Adipose tissue (tissue), 3 donors: Measurements from ENCODE around the gene NIPBL. TPM values are rescaled to one million over a fixed set of nuclear protein-coding genes. Genes with fewer than 3 reads are reported as not detected.
"Not testable (repeated sequence)": the region's sequence is repeated elsewhere in the genome, so short reads cannot be mapped to it uniquely, and the experiment has no call there.

Experiments
- H3K27ac ChIP-seq: one replicate; pipeline ENCODE4 v1.5.1; 2013; ENCODE audit warnings: low read depth, low read length
- WGBS, 3 donors: extraction: QIAGEN DNeasy Blood & Tissue Kit; methylation state at CpG; one replicate each; pipeline ENCODE4 v1.1.7; 2013; 5-methylcytosine and 5-hydroxymethylcytosine counted together
- polyA plus RNA-seq, 3 donors: library from polyadenylated mRNA; stranded (reverse); fragments of 200-250 nt; gene quantifications; one replicate each; pipeline ENCODE4 v1.2.3, GENCODE V29; 2013
- donor health status: healthy with polysubstance abuse.
- donor health status: Bipolar disorder and iron deficiency.
- donor health status: healthy.

NIPBL gene
- polyA plus RNA-seq, 3 donors: 6.8 to 13.6 (median 10.4) TPM

- no peak overlapping the region for H3K27ac ChIP-seq
- 97 to 100% (median 98%) methylated on average over 1 of the region's 1 CpG for WGBS, 3 donors
Observed at GRCh38 chr5:36982146-36982545, 105.6 kb downstream of the NIPBL start.

DNA sequence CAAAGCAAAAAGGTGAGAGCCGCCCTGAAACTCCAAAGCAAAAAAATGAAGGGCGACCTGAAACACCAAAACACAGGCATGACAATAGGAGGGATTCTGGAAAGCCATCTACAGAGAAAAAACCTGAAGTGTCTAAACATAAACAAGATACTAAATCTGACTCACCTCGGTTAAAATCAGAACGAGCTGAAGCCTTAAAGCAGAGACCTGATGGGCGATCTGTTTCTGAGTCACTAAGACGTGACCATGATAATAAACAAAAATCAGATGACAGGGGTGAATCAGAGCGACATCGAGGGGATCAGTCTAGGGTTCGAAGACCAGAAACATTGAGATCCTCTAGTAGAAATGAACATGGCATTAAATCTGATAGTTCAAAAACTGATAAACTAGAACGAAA lies 108.8 kb downstream of the NIPBL start:
- H3K27ac ChIP-seq: no peak overlapping the region
- 96% methylated on average over 10 of the region's 10 CpGs for WGBS, 3 donors

GRCh38 chr5:36988396-36988795 lies 111.8 kb downstream of the NIPBL start:
- no peak overlapping the region for H3K27ac ChIP-seq
- WGBS, 3 donors: 94 to 98% (median 97%) methylated on average over 1 of the region's 1 CpG

DNA sequence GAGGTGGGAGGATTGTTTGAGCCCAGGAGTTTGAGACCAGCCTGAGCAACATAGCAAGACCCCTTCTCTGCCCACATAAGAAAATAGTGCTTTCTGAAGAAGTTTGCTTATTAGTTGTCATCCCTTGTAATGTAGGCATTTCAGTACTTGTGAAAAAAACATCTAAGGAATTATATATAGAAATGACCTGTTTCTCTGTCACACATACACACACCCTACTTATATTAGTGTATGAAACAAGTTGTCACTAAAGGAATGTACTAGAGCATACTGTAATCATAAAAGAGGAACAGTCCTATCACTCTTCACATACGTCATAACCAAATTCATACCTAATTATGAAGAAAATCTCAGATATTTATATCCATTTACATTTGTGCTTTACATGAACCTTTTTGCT lies 122.0 kb downstream of the NIPBL start:
- no peak overlapping the region for H3K27ac ChIP-seq
- WGBS, 3 donors: 87 to 100% (median 89%) methylated on average over 1 of the region's 1 CpG

- WGBS, 3 donors: 74 to 96% (median 88%) methylated on average over 1 of the region's 1 CpG
- no peak overlapping the region for H3K27ac ChIP-seq
Observed at GRCh38 chr5:37002176-37002751, 125.7 kb downstream of the NIPBL start.

- WGBS, 3 donors: 65 to 77% (median 72%) methylated on average over 6 of the region's 6 CpGs
- H3K27ac ChIP-seq: no peak overlapping the region
Observed at GRCh38 chr5:37005252-37005651, 128.7 kb downstream of the NIPBL start.

GRCh38 chr5:37005946-37006540 lies 129.5 kb downstream of the NIPBL start:
- H3K27ac ChIP-seq: no peak overlapping the region
- WGBS, 3 donors: 47 to 55% (median 53%) methylated on average over 5 of the region's 5 CpGs

DNA sequence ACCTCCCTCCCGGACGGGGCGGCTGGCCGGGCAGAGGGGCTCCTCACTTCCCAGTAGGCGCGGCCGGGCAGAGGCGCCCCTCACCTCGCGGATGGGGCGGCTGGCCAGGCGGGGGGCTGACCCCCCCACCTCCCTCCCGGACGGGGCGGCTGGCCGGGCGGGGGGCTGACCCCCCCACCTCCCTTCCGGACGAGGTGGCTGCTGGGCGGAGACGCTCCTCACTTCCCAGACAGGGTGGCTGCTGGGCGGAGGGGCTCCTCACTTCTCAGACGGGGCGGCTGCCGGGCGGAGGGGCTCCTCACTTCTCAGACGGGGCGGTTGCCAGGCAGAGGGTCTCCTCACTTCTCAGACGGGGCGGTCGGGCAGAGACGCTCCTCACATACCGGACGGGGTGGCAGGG lies 136.6 kb downstream of the NIPBL start:
- not testable (repeated sequence) for H3K27ac ChIP-seq
- 93 to 99% (median 97%) methylated on average over 10 to 30 of the region's 34 CpGs for WGBS, 3 donors

DNA sequence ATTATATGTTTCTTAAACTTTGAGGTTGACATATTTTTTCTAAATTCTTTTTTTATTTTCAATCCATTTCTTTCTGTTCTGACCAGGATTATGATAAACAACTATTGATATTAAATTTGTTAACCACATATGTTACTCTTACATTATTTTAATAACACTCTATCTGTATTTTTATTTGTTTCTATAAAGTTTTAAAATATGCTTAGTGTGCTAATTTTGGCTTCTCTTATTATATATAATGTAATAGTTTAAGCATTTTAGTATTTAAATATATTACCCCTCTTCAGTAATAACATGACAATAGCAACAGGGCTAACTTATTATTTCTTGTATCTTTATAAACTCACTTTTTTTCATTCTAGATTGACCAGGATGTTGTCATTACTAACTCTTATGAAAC lies 137.8 kb downstream of the NIPBL start:
- no peak overlapping the region for H3K27ac ChIP-seq

DNA sequence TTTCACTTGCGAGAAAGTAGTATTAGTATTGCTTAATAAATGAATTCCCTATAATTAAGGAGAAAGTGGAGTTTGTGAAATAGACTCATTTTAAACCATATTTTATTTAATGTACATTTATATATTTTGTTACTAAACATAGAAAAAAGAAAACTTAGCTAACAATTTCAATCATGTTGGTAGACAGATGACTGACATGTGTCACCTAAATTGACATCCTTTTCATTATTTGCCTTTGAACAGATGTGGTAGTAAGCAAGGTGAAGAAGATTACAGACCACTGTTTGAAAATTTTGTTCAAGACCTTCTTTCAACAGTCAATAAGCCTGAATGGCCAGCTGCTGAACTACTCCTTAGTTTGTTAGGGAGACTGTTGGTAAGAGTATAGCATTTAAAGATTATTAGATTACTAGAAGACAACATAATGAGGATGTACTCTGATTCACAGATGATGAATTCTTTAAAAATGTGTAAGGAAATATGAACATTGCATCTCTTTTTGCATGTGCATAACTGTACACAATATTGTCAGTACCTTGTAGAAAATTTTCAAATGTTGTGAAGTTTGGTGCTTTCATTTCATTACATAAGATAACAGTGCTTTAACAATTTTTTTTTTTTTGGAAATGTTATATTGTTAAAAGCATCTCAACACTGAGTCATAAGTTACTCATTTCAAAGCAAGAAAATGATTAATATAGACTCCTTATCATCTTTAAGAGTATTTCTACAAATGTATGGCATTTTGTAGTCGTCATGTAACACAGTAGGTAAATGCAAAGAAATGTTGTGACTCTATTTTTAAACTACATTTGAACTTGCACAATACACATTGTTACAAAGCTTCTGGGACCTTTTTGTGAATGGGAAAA lies 139.5 kb downstream of the NIPBL start:
- no peak overlapping the region for H3K27ac ChIP-seq
- WGBS, 3 donors: 90 to 96% (median 96%) methylated on average over 2 of the region's 2 CpGs

DNA sequence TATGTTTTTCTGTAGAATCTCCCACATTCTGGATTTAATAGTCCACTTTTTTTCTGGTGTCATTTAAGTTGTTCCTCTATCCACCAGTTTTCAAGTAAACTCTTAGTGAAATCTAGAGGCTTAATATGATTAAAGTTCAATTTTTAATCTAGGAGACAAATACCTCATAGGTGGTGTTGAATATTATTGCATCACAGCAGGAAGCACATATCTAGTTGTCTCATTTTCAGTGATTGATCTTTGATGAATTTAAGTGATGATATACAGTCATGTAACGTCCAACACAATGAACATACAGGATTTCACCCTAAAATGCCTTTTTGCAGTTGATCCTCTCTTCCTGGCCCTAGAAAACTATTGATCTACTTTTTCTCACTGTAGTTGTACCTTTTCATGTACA lies 152.3 kb downstream of the NIPBL start:
- whole genome bisulfite sequencing, 3 donors: 90 to 95% (median 92%) methylated on average over 1 of the region's 1 CpG

GRCh38 chr5:37029436-37029835 lies 152.9 kb downstream of the NIPBL start:
- no peak overlapping the region for H3K27ac ChIP-seq
- 85 to 97% (median 95%) methylated on average over 1 of the region's 1 CpG for WGBS, 3 donors

More for the DNA sequence above, 152.3 kb downstream of the NIPBL start:
- H3K27ac ChIP-seq: no peak overlapping the region

DNA sequence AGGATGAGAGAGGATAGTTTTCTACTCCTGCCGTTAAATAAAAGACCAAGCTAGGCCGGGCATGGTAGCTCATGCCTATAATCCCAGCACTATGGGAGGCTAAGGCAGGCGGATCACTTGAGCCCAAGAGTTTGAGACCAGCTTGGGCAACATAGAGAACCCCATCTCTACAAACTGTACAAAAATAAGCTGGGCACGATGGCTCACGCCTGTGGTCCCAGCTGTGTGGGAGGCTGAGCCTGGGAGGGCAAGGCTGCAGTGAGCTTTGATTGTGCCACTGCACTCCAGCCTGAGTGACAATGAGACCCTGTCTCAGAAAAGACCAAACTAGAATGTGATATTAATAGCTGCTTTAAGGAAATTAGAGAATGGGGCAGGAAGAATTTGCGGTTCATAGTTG lies 158.4 kb downstream of the NIPBL start:
- 85 to 88% (median 86%) methylated on average over 6 of the region's 6 CpGs for WGBS, 3 donors
- no peak overlapping the region for H3K27ac ChIP-seq

- H3K27ac ChIP-seq: no peak overlapping the region
- 89 to 95% (median 92%) methylated on average over 5 of the region's 5 CpGs for WGBS, 3 donors
Observed at GRCh38 chr5:37037840-37038239, 161.3 kb downstream of the NIPBL start.

- H3K27ac ChIP-seq: no peak overlapping the region
- 93 to 100% (median 93%) methylated on average over 1 of the region's 1 CpG for WGBS, 3 donors
Observed at GRCh38 chr5:37039824-37040223, 163.3 kb downstream of the NIPBL start.

- WGBS, 3 donors: 82 to 86% (median 84%) methylated on average over 2 of the region's 2 CpGs
Observed at GRCh38 chr5:37043693-37044092, 167.1 kb downstream of the NIPBL start.

GRCh38 chr5:37044120-37044519 lies 167.6 kb downstream of the NIPBL start:
- H3K27ac ChIP-seq: no peak overlapping the region
- WGBS, 3 donors: 97 to 98% (median 98%) methylated on average over 4 of the region's 4 CpGs

More at GRCh38 chr5:37043693-37044092, 167.1 kb downstream of the NIPBL start:
- no peak overlapping the region for H3K27ac ChIP-seq

GRCh38 chr5:37045703-37046102 lies 169.1 kb downstream of the NIPBL start:
- no peak overlapping the region for H3K27ac ChIP-seq
- 84 to 87% (median 84%) methylated on average over 2 of the region's 2 CpGs for WGBS, 3 donors

- H3K27ac ChIP-seq: no peak overlapping the region
Observed at GRCh38 chr5:37047947-37048346, 171.4 kb downstream of the NIPBL start.

GRCh38 chr5:37054391-37054790 lies 177.8 kb downstream of the NIPBL start:
- WGBS, 3 donors: 85 to 92% (median 89%) methylated on average over 2 of the region's 2 CpGs
- no peak overlapping the region for H3K27ac ChIP-seq
